BE2C (cell line): ENCODE data around the gene COL23A1.

Experiments used
- DNase-seq: peaks from one replicate; pipeline ENCODE4 v3.0.0-alpha.2; 2020
- H3K27me3 ChIP-seq: fragments of 250-450 bp; sonication (Bioruptor Pico); 2 replicates; pipeline ENCODE4 v1.5.1; 2020; ENCODE audit warnings: mild to moderate bottlenecking
- H3K36me3 ChIP-seq: fragments of 250-450 bp; sonication (Bioruptor Pico); 2 replicates; pipeline ENCODE4 v1.5.1; 2020; ENCODE audit warnings: mild to moderate bottlenecking
- H3K4me1 ChIP-seq: fragments of 250-450 bp; sonication (Bioruptor Pico); 2 replicates; pipeline ENCODE4 v1.5.1; 2020
- H3K4me3 ChIP-seq: 2 replicates; pipeline ENCODE4 v1.5.1; 2011; ENCODE audit warnings: low read depth, low read length
- H3K9me3 ChIP-seq: fragments of 250-450 bp; sonication (Bioruptor Pico); 2 replicates; pipeline ENCODE4 v1.5.1; 2020
- CTCF ChIP-seq: IDR thresholded peaks from 2 replicates; pipeline ENCODE4 v1.5.1; 2012; ENCODE audit warnings: mild to moderate bottlenecking, low read depth, low read length

COL23A1 gene

GRCh38 chr5:178576591-178577351 is 13.4 kb downstream of the COL23A1 start:
- no peak overlapping the region for H3K4me3 ChIP-seq
- no peaks in the 10 kb centered on the region for H3K27me3 ChIP-seq
- no peak for TF ChIP-seq CTCF
- H3K4me1 ChIP-seq: no peaks in the 10 kb centered on the region
- H3K9me3 ChIP-seq: no peaks in the 10 kb centered on the region
- no peak for DNase-seq
- H3K36me3 ChIP-seq: no peaks in the 10 kb centered on the region

GRCh38 chr5:178573216-178573615 is 17.0 kb downstream of the COL23A1 start:
- TF ChIP-seq CTCF: no peak
- no peak overlapping the region for H3K4me3 ChIP-seq
- H3K9me3 ChIP-seq: no peaks in the 10 kb centered on the region
- no peaks in the 10 kb centered on the region for H3K4me1 ChIP-seq
- H3K36me3 ChIP-seq: no peaks in the 10 kb centered on the region
- no peak for DNase-seq
- no peaks in the 10 kb centered on the region for H3K27me3 ChIP-seq

DNA sequence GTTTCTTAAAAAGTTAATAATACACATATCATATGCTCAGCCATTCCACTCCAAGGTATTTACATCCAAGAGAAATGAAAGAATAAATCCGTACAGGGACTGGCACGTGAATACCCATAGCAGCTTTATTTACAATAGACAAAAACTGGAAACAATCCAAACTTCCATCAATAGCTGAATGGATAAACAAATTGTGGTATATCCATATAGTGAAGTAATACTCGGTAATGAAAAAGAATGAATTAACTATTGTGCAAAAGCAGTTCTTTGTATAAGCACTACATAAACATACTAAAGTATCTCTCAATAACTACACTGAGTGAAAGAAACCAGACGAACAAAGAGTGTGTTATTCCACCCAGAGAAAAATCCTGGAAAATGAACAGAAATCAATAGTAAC is 17.6 kb downstream of the COL23A1 start:
- Histone ChIP-seq H3K27me3 (no peaks in the 10 kb centered on the region), H3K4me3 (no peak overlapping the region), H3K36me3 (no peaks in the 10 kb centered on the region), H3K9me3 (no peaks in the 10 kb centered on the region), H3K4me1 (no peaks in the 10 kb centered on the region)
- no peak for DNase-seq
- TF ChIP-seq CTCF: no peak

- no peak for TF ChIP-seq CTCF
- Histone ChIP-seq H3K4me3 (no peak overlapping the region), H3K9me3 (no peaks in the 10 kb centered on the region), H3K27me3 (no peaks in the 10 kb centered on the region), H3K4me1 (no peaks in the 10 kb centered on the region), H3K36me3 (no peaks in the 10 kb centered on the region)
- DNase-seq: no peak
Observed at GRCh38 chr5:178569485-178569884, 20.7 kb downstream of the COL23A1 start.

GRCh38 chr5:178564811-178565550 is 25.2 kb downstream of the COL23A1 start:
- TF ChIP-seq CTCF: no peak
- Histone ChIP-seq H3K36me3 (no peaks in the 10 kb centered on the region), H3K4me3 (no peak overlapping the region), H3K4me1 (no peaks in the 10 kb centered on the region), H3K9me3 (no peaks in the 10 kb centered on the region), H3K27me3 (no peaks in the 10 kb centered on the region)
- DNase-seq: no peak

DNA sequence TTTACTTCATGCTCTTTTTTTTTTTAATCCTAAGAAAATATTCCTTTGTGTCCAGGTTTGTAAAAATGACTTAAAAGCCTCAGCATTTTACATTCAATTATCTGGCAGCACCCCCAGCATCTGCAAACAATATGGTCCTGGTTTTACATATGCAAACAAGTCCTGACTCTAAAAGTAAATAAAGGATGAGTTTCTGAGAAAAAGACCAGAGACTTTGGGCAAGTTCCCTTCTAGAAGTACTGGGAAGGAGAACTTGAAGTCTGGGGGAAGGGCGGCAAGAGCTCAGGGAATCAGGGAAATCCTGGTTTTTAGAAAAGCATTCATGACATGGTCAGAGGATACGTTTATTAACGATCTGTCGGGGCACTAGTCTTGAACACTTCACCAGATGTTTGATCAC is 25.8 kb downstream of the COL23A1 start:
- no peaks in the 10 kb centered on the region for H3K27me3 ChIP-seq
- no peaks in the 10 kb centered on the region for H3K4me1 ChIP-seq
- no peak for TF ChIP-seq CTCF
- no peak overlapping the region for H3K4me3 ChIP-seq
- no peaks in the 10 kb centered on the region for H3K9me3 ChIP-seq
- no peaks in the 10 kb centered on the region for H3K36me3 ChIP-seq
- no peak for DNase-seq
